T-helper 17 cell (primary cell): Measurements from ENCODE around the gene STK39. TPM values are rescaled to one million over a fixed set of nuclear protein-coding genes. Genes with fewer than 3 reads are reported as not detected.

Experiments used
- ATAC-seq: fragments of 150-1000 bp; cut with Tn5 transposase; 2 replicates; pipeline ENCODE4 v1.10.0; 2021; ENCODE audit warnings: mild to moderate bottlenecking, moderate library complexity
- DNase-seq, 3 donors: peaks; one replicate each; pipeline versions ENCODE4 v3.0.0 to v3.0.0-alpha.2; 2020 to 2021
- H3K9me3 ChIP-seq: one replicate; pipeline ENCODE4 v1.7.0; 2013; ENCODE audit warnings: low read length, mild to moderate bottlenecking; ENCODE audit not compliant: control insufficient read depth, poor library complexity, severe bottlenecking
- H3K27ac Mint-ChIP-seq: one replicate; pipeline ENCODE4 v1.8.0; 2022; ENCODE audit warnings: mild to moderate bottlenecking, moderate library complexity, mixed read lengths
- H3K27me3 Mint-ChIP-seq: one replicate; pipeline ENCODE4 v1.8.0; 2022; ENCODE audit warnings: mixed read lengths
- H3K36me3 Mint-ChIP-seq: one replicate; pipeline ENCODE4 v1.8.0; 2022; ENCODE audit warnings: low read depth, mixed read lengths
- H3K4me1 Mint-ChIP-seq: one replicate; pipeline ENCODE4 v1.8.0; 2022; ENCODE audit warnings: mild to moderate bottlenecking, mixed read lengths
- H3K4me3 Mint-ChIP-seq: one replicate; pipeline ENCODE4 v1.8.0; 2022; ENCODE audit warnings: mild to moderate bottlenecking, moderate library complexity, mixed read lengths
- total RNA-seq, 4 donors: library from RNA in 2 of 4; stranded (reverse) in 2 of 4; gene quantifications; one replicate each; pipeline ENCODE4 v1.2.3 and lab custom pipeline; 2022 to 2026

STK39 gene
- total RNA-seq, 2 donors from 2014 or later = 24.1 to 26.1 TPM

DNA sequence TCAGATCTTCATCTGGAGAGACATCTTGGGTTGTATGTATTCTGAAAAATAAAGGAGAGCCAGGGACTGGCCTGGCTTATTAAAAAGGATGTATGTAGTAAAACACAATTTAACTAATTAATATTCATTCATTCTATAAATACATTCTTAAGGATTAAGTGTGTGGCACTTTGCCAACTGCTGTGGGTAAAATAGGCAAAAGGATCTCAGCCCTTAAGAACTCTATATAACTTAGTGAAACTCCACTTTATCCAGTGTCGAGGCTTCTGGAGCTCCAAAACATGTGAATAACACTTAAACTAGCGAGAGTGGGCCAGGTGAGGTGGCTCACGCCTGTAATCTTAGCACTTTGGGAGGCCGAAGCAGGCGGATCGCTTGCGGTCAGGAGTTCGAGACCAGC lies 7.7 kb upstream of the STK39 start:
- H3K4me3 Mint-ChIP-seq = no peak overlapping the region
- no peaks in the 10 kb centered on the region for H3K9me3 ChIP-seq
- DNase-seq (no peak), ATAC-seq (no peak)
- H3K27me3 Mint-ChIP-seq = no peaks in the 10 kb centered on the region
- no peak overlapping the region for H3K27ac Mint-ChIP-seq
- peaks cover 3% of the 10 kb centered on the region for H3K36me3 Mint-ChIP-seq
- H3K4me1 Mint-ChIP-seq = no peaks in the 10 kb centered on the region

DNA sequence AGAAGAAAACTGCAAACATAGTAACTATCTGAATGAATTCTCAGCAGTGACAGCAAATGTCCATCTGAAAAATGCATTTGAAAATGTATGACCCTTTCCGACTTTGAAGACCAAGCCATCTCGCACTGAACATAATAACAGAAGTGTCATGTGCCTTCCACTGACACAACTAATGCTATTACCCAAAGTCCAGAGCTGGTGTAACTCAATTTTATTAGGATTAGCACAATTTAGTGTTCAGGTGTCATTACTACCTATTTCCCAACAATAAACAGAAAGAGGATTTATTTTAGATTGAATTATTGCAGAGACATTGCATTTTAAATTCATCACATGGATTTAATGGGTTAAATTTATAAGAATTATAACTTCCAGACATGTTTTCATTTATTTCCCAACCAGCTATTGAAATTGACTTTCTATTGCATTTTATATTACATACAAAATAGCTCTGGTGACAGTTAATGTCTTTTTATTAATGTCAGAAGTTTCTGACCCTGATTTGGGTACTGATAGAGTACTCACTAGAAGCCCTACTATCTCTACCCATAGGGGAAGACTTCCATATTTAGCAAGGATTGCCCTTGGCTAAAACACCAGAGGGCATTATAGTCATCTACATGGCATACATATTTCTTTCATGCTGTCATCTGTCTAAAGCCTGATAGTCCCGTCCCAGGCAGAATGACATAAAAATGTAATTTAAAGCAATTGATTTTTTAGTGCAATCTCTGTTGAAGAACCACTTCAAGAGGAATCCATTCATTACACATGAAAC lies 7.0 kb upstream of the STK39 start:
- Mint-ChIP-seq H3K27me3 (no peaks in the 10 kb centered on the region), H3K4me1 (no peaks in the 10 kb centered on the region), H3K27ac (no peak overlapping the region), H3K4me3 (no peak overlapping the region), H3K36me3 (peaks cover 3% of the 10 kb centered on the region)
- DNase-seq (no peak), ATAC-seq (no peak)
- no peaks in the 10 kb centered on the region for H3K9me3 ChIP-seq

DNA sequence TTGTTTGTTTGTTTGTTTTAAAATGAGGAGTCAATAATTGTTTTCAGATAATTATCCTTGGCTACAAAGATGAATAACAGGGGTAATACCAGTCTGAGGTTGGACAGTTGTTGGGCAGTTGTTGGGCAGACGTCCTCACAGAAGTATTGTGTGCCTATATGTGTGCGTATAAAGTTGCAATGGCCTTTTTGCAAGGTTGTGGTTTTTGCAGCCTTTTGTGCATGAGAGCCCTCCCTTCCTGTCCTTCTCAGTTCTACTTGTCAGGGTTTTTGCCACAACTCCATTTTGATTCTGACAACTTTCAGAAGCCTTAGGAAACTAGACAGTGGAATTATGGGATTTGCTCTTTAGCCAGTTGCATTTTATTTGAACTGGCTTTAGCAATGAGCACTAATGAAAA lies 6.0 kb upstream of the STK39 start:
- ATAC-seq = no peak
- DNase-seq = no peak
- Mint-ChIP-seq H3K27me3 (no peaks in the 10 kb centered on the region), H3K4me3 (no peak overlapping the region), H3K36me3 (peaks cover 3% of the 10 kb centered on the region), H3K27ac (no peak overlapping the region), H3K4me1 (no peaks in the 10 kb centered on the region)
- H3K9me3 ChIP-seq = no peaks in the 10 kb centered on the region

- Mint-ChIP-seq H3K27ac (no peak overlapping the region), H3K27me3 (no peaks in the 10 kb centered on the region), H3K4me1 (peaks cover 3% of the 10 kb centered on the region), H3K4me3 (no peak overlapping the region), H3K36me3 (peaks cover 3% of the 10 kb centered on the region)
- DNase-seq (no peak), ATAC-seq (no peak)
- H3K9me3 ChIP-seq = no peaks in the 10 kb centered on the region
These were observed 5.6 kb upstream of the STK39 start for GRCh38 chr2:168252976-168253375.

GRCh38 chr2:168246483-168247340 lies 683 bp downstream of the STK39 start:
- no peaks in the 10 kb centered on the region for H3K27me3 Mint-ChIP-seq
- peak; percentile 71 to 84 (median 80) for DNase-seq

GRCh38 chr2:168246072-168246482 lies 1.3 kb downstream of the STK39 start:
- DNase-seq = no peak
- peaks cover 28% of the 10 kb centered on the region for H3K4me1 Mint-ChIP-seq
- H3K27me3 Mint-ChIP-seq = no peaks in the 10 kb centered on the region
- no peak for ATAC-seq
- H3K4me3 Mint-ChIP-seq = peak overlapping the region; percentile 95
- H3K36me3 Mint-ChIP-seq = no peaks in the 10 kb centered on the region
- no peaks in the 10 kb centered on the region for H3K9me3 ChIP-seq
- H3K27ac Mint-ChIP-seq = peak overlapping the region; percentile 95

More at GRCh38 chr2:168246483-168247340, 683 bp downstream of the STK39 start:
- peak; percentile 75 for ATAC-seq
- no peaks in the 10 kb centered on the region for H3K9me3 ChIP-seq
- Mint-ChIP-seq H3K27ac (peak overlapping the region; percentile 95), H3K36me3 (no peaks in the 10 kb centered on the region), H3K4me3 (peak overlapping the region; percentile 95), H3K4me1 (peaks cover 28% of the 10 kb centered on the region)

DNA sequence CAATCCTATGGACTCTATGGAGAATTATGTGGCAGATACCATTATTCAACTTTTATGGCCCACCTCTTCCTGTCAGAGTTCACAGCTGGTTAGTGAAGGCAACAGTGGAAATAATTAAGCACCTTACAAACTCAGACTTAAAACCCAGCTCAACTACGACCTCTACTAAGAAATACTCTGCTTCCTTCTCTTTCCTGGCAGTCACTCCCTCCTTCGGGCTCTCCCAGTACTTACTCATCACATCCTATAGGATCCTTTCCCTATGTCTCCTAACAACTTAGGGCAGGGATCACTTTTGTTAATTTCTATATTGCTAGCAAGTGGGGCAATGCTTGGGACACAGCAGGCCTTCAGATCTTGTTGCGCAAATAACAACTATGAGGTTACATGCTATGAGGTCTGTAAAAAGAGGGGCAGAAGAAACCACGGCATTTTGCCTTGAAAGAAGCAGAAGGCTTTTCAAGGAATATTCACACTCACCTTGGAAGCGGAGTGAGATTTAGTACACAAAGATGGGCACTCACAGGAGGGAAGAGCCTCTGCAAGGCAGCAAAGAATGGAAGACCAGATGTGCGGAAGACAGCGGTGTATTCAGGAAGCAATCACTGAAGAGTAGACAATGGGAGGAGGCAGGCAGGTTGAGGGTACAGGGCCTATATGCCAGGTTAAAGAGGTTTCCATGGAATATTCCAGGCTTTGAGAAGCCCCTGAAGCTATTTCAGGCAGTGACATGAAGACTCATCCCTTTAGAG lies 2.1 kb downstream of the STK39 start:
- DNase-seq = no peak
- no peaks in the 10 kb centered on the region for H3K36me3 Mint-ChIP-seq
- peaks cover 28% of the 10 kb centered on the region for H3K4me1 Mint-ChIP-seq
- ATAC-seq = no peak
- peak overlapping the region; percentile 95 for H3K27ac Mint-ChIP-seq
- H3K9me3 ChIP-seq = no peaks in the 10 kb centered on the region
- peak overlapping the region; percentile 93 for H3K4me3 Mint-ChIP-seq
- no peaks in the 10 kb centered on the region for H3K27me3 Mint-ChIP-seq

- H3K9me3 ChIP-seq = no peaks in the 10 kb centered on the region
- H3K27me3 Mint-ChIP-seq = no peaks in the 10 kb centered on the region
- H3K27ac Mint-ChIP-seq = peak overlapping the region; percentile 95
- DNase-seq (peak in 1 of 3 donors; percentile 11), ATAC-seq (no peak)
- peak overlapping the region; percentile 93 for H3K4me3 Mint-ChIP-seq
- H3K36me3 Mint-ChIP-seq = no peaks in the 10 kb centered on the region
- H3K4me1 Mint-ChIP-seq = peaks cover 28% of the 10 kb centered on the region
These were observed 3.1 kb downstream of the STK39 start for GRCh38 chr2:168244318-168244717.

DNA sequence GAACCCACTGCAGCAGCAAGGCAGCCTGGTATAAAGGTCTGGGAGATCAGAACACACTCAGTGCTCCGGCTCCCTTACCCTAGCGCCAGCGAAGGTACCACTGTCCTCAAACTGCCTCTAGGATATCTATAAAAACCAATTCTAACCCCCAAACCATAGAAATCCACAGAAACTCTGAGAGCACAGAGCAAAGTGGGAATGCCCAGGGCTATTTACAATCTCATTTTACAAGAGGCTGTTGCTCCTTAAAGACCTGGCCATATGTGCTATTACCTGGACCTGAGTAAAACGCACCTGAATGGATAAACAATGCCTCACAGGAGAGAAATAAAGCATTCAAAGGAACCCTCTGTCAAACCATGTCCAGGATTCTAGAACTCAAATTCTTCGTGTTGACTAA lies 4.3 kb downstream of the STK39 start:
- ATAC-seq (no peak), DNase-seq (no peak)
- Mint-ChIP-seq H3K36me3 (no peaks in the 10 kb centered on the region), H3K27ac (peak overlapping the region; percentile 95), H3K4me1 (peaks cover 32% of the 10 kb centered on the region), H3K4me3 (peak overlapping the region; percentile 7), H3K27me3 (no peaks in the 10 kb centered on the region)
- H3K9me3 ChIP-seq = no peaks in the 10 kb centered on the region

DNA sequence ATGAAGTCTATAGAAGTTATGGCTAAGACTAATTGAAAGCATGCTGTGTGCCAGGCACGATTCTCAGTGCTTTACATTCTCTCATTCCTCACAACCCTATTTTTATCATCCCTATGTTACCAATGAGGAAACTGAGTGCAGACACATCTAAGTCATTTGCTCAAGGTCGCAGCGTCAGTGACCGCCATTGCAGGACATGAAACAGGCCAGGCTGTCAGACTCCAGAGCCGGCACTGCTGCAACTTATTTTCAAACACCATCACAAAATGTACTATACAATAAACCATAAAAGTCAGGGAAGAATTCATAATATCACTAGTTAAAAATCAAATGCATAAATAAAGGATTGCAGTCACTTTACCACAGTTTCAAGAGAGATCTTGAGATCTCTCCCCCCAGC lies 5.6 kb downstream of the STK39 start:
- Mint-ChIP-seq H3K4me3 (no peak overlapping the region), H3K27ac (no peak overlapping the region), H3K27me3 (no peaks in the 10 kb centered on the region), H3K4me1 (peaks cover 35% of the 10 kb centered on the region), H3K36me3 (no peaks in the 10 kb centered on the region)
- no peak for ATAC-seq
- DNase-seq = no peak
- H3K9me3 ChIP-seq = no peaks in the 10 kb centered on the region

DNA sequence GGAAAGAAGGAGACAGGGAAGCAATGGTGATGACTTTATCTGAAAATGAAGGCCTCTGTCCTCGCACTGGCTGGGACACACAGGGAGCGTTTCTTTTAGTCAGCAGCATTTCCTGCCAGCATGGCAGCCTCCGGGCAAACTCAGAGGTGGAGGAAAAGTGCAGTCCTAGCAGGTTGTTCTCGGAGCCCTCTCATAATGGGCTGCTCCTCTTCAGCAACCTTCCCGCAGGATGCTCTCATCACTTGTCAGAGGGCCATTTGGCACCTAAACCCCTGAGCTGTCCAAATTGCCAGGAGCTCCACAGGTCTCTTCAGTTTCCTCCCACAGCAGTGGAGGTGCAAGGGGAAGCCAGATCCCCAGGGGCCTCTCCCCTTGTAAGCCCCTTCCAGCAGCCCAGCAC lies 6.2 kb downstream of the STK39 start:
- Mint-ChIP-seq H3K27ac (no peak overlapping the region), H3K27me3 (no peaks in the 10 kb centered on the region), H3K36me3 (no peaks in the 10 kb centered on the region), H3K4me3 (no peak overlapping the region), H3K4me1 (peaks cover 33% of the 10 kb centered on the region)
- H3K9me3 ChIP-seq = no peaks in the 10 kb centered on the region
- DNase-seq = no peak
- ATAC-seq = peak; percentile 44

- H3K27me3 Mint-ChIP-seq = no peaks in the 10 kb centered on the region
- H3K27ac Mint-ChIP-seq = peak overlapping the region; percentile 24
- ATAC-seq (peak; percentile 38), DNase-seq (no peak)
- H3K36me3 Mint-ChIP-seq = no peaks in the 10 kb centered on the region
- peak overlapping the region; percentile 31 for H3K4me3 Mint-ChIP-seq
- H3K9me3 ChIP-seq = no peaks in the 10 kb centered on the region
- peaks cover 27% of the 10 kb centered on the region for H3K4me1 Mint-ChIP-seq
These were observed 8.1 kb downstream of the STK39 start for GRCh38 chr2:168239281-168239680.

DNA sequence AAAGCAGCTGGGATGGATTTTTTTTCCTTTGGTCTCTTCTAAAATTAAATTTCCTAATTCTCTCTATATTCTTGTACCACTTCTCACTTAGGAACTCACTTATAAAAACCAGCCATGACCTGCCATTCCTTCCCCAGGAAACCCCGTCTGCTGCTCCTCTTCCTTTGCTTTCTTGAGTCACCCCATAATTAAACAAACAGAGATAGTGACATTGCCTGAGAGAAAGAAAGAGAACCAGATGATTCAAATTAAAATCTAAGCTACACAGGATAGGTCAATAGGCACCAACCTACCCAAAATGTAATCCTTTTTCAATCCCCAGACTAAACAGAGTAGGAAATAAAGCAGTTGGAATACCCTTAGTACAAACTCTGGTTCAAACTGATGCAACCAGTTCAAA lies 9.7 kb downstream of the STK39 start:
- no peaks in the 10 kb centered on the region for H3K9me3 ChIP-seq
- Mint-ChIP-seq H3K27me3 (no peaks in the 10 kb centered on the region), H3K36me3 (no peaks in the 10 kb centered on the region), H3K4me3 (no peak overlapping the region), H3K27ac (no peak overlapping the region), H3K4me1 (peaks cover 16% of the 10 kb centered on the region)
- DNase-seq = no peak
- ATAC-seq = no peak
